ENCODE data around the gene SIX3.

The SIX3 gene

GRCh38 chr2:44937688-44938240 lies 3.7 kb upstream of the SIX3 start:
- in situ Hi-C loops (cut with HindIII; ENCODE audit: low sequenced_read_pairs): no loop called here
- DNase-seq (ENCODE audit: low read depth): no peak
- H3K4me3 ChIP-seq (ENCODE audit: low read depth, low read length): no peak overlapping the region
- no peak for TF ChIP-seq CTCF (IDR thresholded peaks at IDR 0.05; ENCODE audit: low read depth, low read length, missing control alignments)

- H3K4me3 ChIP-seq (ENCODE audit: low read depth, low read length): no peak overlapping the region
- in situ Hi-C loops (cut with HindIII; ENCODE audit: low sequenced_read_pairs): no loop called here
- DNase-seq (ENCODE audit: low read depth): no peak
- TF ChIP-seq CTCF (IDR thresholded peaks at IDR 0.05; ENCODE audit: low read depth, low read length, missing control alignments): no peak
Measured at GRCh38 chr2:44938287-44939105, 3.0 kb upstream of the SIX3 start.

GRCh38 chr2:44939106-44940048 lies 2.1 kb upstream of the SIX3 start:
- TF ChIP-seq CTCF (IDR thresholded peaks at IDR 0.05; ENCODE audit: low read depth, low read length, missing control alignments): no peak
- no peak overlapping the region for H3K4me3 ChIP-seq (ENCODE audit: low read depth, low read length)
- in situ Hi-C loops (cut with HindIII; ENCODE audit: low sequenced_read_pairs): no loop called here
- DNase-seq (ENCODE audit: low read depth): no peak

GRCh38 chr2:44940049-44940494 lies 1.4 kb upstream of the SIX3 start:
- in situ Hi-C loops (cut with HindIII; ENCODE audit: low sequenced_read_pairs): no loop called here
- no peak for DNase-seq (ENCODE audit: low read depth)
- H3K4me3 ChIP-seq (ENCODE audit: low read depth, low read length): no peak overlapping the region
- no peak for TF ChIP-seq CTCF (IDR thresholded peaks at IDR 0.05; ENCODE audit: low read depth, low read length, missing control alignments)

GRCh38 chr2:44940732-44941464 lies 604 bp upstream of the SIX3 start:
- H3K4me3 ChIP-seq (ENCODE audit: low read depth, low read length): no peak overlapping the region
- no peak for DNase-seq (ENCODE audit: low read depth)
- TF ChIP-seq CTCF (IDR thresholded peaks at IDR 0.05; ENCODE audit: low read depth, low read length, missing control alignments): no peak
- in situ Hi-C loops (cut with HindIII; ENCODE audit: low sequenced_read_pairs): no loop called here
